Esophagus squamous epithelium (tissue), 4 donors: ENCODE data around the gene CDAN1.

Experiments used
- POLR2A ChIP-seq, 4 donors: fragments of 450-650 bp; IDR thresholded peaks; one replicate each; pipeline ENCODE4 v1.6.1; 2017; ENCODE audit warnings: antibody characterized with exemption in 4 of 4, mild to moderate bottlenecking in 4 of 4, moderate library complexity in 3 of 4
- TF ChIP-seq, protein P1 (sequence below), 6 experiments: fragments of 450-650 bp in 4 of 6; fragments of 200-600 bp in 2 of 6; sonication (generic) in 2 of 6; IDR thresholded peaks; one replicate each; pipeline ENCODE4 v1.5.1; 2016 to 2019; ENCODE audit warnings: antibody characterized with exemption in 6 of 6, mild to moderate bottlenecking in 4 of 6, moderate library complexity in 4 of 6

DNA sequence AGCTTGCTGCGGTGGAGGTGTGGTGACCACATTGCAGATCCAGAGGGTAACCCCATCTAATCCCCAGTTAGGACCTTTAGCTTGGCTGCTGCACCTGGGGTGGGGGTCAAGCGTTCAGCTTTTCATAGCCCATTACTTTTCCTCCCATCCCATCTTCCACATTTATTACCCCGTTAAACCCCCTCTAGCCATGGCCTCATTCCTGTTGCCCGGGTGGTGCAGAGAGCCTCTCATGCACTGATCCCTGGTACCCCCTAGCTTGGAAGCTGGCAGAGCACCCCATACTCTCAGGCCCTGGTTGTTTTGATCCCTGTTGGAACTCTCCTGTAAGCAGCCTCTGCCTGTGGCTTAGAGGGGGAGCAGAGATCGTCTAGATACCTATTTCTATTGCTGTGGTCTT, 20.8 kb downstream of the CDAN1 start:
- TF ChIP-seq POLR2A (IDR thresholded peaks at IDR 0.05), result no peak
- TF ChIP-seq, protein P1, sequence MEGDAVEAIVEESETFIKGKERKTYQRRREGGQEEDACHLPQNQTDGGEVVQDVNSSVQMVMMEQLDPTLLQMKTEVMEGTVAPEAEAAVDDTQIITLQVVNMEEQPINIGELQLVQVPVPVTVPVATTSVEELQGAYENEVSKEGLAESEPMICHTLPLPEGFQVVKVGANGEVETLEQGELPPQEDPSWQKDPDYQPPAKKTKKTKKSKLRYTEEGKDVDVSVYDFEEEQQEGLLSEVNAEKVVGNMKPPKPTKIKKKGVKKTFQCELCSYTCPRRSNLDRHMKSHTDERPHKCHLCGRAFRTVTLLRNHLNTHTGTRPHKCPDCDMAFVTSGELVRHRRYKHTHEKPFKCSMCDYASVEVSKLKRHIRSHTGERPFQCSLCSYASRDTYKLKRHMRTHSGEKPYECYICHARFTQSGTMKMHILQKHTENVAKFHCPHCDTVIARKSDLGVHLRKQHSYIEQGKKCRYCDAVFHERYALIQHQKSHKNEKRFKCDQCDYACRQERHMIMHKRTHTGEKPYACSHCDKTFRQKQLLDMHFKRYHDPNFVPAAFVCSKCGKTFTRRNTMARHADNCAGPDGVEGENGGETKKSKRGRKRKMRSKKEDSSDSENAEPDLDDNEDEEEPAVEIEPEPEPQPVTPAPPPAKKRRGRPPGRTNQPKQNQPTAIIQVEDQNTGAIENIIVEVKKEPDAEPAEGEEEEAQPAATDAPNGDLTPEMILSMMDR (IDR thresholded peaks at IDR 0.05), result no peak
